Peyer's patch (tissue), 4 donors: ENCODE results near the gene KLK10.

ENCODE experiments used
- CTCF ChIP-seq, 6 experiments: fragments of 450-650 bp in 4 of 6; fragments of 200-600 bp in 2 of 6; sonication (generic) in 1 of 6; IDR thresholded peaks; one replicate each; pipeline ENCODE4 v1.5.1; 2017 to 2019; ENCODE audit warnings: antibody characterized with exemption in 6 of 6, mild to moderate bottlenecking in 3 of 6, moderate library complexity in 1 of 6
- POLR2A ChIP-seq, 2 donors: fragments of 450-650 bp; IDR thresholded peaks; one replicate each; pipeline ENCODE4 v1.5.1; 2017; ENCODE audit warnings: antibody characterized with exemption in 2 of 2, mild to moderate bottlenecking in 2 of 2, moderate library complexity in 2 of 2

- TF ChIP-seq CTCF (IDR thresholded peaks at IDR 0.05) (no peak), POLR2A (IDR thresholded peaks at IDR 0.05) (no peak)
These were observed 5.3 kb downstream of the KLK10 start for GRCh38 chr19:51014242-51014641.
